Measurements from ENCODE around the gene FRMD4B. TPM values are rescaled to one million over a fixed set of nuclear protein-coding genes. Genes with fewer than 3 reads are reported as not detected.

Gene FRMD4B
- polyA plus RNA-seq, 3 donors, result 38.6 to 48.3 (median 39.2) TPM

DNA sequence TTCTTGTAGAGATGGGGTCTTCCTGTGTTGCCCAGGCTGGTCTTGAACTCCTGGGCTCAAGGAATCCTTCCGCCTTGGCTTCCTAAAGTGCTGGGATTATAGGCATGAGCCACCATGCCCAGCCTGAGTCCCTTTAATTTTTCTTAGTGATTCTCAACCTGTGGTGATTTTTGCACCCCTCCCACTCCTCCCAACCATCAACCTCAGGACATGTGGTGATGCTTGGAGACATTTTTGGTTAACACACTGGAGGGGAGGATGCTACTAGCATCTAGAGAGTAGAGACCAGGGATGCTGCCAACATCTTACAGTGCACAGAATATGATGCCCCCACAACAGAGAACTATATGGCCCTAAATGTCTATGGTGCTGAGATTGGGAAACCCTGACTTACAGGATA is 180.5 kb downstream of the FRMD4B start:
- no peak for DNase-seq

DNA sequence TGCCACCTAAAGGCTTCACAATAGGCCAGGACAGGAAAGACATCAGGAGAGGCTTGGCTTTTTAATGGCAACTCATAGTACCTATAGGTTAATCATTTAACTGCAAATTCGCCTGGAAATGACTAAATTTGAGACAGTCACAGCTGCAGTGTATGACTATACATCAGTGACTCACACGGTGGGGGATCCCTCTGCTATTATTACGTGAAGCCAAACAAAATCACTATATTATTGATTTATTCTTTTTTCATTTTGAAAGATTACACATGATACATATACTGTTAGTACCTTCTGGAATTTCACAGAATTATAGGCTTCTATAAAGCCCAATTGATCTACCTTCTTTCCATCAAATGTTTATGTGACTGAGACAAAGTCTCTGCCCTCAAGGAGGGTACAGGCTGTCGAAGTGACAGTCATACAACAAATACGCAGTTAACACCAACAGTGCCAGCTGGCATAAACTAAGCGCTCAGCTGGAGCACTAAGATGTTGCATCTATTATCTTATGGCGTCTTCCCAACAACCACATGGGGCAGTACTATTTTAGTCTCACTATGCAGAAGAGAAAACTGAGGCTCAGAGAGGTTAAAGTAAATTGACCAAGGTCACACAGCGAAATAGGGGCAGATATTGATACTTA is 181.5 kb downstream of the FRMD4B start:
- DNase-seq, result no peak

DNA sequence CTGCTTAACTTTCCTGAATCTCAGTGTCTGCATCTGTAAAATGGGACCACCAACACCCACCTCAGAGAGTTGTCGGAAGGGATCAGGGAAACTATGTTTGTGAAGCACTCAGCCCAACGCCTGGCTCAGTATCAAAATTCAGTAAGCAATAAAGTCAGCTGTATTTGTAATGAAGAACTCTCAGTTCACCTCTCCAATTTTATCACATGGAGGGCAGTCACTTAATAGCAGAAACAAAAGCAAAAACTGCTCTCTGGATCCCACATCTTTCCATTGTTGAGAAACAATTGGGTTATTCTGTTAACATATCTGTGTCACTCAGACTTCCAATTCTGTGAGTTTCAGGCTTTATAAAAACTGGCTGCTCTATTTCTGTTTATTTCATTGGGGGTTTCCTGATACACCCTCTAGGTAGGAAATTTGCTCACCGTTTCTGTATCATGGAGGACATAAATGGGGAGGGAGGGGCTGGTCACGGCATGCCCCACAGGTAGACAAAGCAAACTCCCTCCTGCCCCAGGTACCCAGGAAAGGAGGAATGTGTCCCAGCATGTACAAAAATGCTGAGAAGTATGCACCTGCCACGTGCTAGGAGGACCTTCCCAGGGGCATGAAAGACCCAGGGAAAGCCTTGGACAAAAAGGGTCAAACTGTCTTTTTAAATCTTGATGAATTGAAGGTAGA is 182.1 kb downstream of the FRMD4B start:
- DNase-seq, result no peak

DNA sequence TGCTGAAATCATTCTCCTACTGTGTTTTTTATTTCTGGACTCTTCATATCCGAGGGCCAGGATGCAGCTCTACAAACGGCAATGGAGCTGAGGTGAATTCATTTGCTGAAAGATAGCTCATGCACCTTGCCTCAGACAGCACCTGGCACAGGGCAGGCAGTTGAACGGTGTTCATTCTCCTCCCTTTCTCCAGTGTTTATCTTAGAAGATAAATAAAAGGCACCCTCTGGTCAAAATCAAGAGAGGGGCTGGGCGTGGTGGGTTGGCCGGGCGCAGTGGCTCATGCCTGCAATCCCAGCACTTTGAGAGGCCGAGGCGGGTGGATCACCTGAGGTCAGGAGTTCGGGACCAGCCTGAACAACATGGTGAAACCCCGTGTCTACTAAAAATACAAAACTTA is 184.2 kb downstream of the FRMD4B start:
- no peak for DNase-seq

DNA sequence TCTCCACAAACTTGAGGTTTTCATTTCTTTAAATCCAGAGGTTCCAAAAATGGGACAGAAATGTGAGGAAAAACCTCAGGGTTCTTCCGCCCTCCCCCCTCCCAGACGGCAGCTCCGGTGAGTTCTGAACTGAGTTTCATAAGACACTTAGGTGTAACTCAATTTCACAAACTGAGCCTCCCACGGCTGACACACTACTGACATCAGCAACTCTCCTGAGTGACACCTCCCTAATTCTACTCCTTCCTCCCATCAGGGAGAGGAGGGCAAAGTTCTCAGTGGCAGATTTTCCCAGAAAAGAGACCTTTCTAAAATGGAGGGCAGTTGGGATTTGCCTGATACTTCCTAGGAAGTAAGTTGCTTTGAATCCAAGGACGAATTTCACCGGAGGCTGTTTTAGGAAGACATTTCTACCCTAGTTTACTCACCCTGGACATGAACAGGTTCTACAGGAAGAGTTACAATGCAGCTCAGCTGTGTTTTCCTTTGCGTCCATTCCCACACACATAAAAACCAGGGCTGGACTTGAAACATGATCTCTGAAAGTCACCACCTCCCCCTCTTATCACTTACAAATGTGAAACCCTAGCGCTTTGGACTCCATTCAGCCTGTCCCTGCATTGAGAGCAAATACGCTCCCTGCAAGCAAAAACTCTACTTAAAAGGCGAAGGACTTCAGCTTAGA is 185.4 kb downstream of the FRMD4B start:
- DNase-seq, result peak; percentile 89

DNA sequence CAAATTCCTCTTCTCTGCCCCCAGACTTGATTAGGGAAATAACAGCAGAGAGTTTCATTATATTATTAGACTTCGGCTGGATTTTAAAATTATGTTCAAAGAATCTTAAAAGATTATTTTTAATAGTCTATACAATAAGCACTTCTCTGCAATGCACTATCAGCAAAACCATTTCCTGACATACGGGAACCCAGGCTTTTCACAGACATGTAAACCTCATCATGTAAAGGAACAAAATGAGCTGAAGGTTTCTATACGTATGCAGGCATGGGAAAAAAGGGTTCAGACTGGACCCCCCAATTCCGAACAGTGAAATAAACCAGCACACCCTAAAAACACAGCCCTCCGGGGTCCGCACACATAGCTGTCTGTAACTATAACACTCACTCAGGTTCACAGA is 185.9 kb downstream of the FRMD4B start:
- DNase-seq, result no peak

DNA sequence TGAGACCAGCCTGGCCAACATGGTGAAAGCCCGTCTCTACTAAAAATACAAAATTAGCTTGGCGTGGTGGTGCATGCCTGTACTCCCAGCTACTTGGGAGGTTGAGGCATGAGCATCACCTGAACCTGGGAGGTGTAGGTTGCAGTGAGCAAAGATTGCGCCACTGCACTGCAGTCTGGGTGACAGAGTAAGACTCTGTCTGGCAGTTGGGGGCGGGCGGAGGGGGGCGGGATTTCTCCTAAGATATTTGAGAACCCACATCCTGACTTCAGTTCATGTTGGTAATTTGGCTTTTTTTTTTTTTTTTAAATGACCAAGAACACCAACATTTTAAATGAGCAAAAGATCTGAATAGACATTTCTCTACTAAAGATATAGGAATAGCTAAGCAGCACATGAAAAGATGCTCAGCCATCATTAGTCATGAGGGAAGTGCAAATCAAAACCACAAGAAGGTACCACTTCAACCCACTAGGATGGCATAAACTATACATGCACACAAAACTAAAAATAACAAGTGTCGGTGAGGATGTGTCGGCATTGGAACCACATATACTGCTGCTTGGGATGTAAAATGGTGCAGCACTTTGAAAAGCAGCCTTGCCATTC is 187.9 kb downstream of the FRMD4B start:
- no peak for DNase-seq

DNA sequence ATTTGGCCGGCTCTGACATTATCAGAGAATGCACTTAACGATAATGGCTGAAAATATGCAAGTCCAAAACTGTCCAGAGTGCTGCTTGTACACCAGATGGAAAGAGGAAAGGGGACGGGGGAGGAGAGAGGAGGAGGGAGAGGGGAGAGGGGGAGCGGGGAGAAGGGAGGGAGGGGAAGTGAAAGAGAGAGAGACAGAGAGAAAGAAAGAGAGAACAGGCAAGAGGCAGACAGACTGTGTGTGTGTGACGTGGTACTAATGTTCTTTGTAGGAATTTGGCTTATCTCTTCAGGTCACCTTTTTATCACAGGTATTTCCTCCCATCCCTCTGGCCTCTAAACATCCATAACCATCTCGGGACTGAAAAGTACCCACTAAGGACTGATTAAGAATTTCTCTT is 188.4 kb downstream of the FRMD4B start:
- no peak for DNase-seq

DNA sequence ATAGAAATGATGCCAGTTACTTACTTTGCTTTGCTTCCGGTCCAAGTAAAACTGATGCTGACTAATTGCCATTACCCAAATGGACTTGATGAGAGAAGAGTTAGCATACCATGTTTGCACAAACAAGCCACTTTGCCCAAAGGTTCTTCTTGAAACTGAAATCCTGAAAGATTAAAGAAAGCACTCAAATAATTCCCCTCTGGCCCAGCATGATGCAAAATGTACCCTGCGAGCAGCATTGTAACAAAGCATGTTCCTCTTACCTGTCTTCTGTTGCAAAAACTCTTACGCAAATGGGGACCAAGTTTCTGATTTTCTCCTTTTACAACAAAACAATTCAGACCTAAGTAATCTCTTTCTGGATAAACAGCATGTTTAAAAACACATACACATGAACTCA is 189.0 kb downstream of the FRMD4B start:
- no peak for DNase-seq

DNA sequence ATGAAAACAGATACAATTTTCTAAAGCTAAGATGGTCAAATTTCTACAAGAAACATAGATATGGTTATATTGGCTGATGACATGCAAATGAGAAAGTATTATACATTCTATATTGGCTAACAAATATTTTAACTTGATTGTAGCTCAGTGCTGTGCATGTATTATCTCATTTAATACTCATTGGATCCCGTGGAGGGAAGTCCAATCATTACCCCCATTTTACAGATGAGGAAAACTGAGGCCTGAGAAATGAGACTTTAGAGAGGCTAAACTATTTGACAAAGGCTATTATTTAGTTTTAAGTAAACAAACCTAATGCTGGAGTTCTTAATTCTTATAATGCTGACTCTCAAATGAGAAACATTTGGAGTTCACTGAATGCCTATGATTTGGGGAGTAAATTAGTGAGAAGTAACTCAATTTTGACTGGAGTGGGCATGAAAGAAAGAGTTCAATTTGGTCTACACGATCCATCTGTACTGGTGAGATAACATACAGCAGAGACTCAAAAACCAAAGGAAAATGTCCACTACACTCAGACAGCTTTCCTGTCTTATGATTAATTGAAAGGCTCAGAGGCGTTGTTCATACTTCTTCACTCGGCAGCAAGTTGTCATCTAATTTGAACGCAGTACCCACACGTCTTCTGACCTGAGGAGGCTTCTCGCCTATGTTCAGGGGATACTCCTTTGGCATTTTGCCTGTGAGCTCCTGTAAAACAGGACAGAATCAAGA is 191.3 kb downstream of the FRMD4B start:
- no peak for DNase-seq

DNA sequence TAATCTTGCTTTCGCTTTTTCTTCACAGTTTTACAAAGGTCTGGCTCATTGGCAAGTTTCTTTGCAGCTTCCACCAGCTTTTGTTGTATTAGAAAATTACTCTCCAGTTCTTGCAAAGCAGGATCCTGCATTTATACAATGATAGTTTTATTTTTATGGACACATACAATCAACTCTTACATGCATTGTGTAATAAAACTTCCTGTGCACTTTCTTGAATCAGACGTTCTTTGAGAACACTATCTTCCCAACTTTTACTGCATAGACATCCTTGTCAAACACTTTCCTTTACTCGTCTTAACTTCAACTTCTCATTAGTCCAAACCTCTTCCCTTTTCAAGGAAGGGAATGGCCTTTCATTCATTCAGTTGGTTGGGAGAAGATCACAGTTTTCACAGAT is 192.1 kb downstream of the FRMD4B start:
- no peak for DNase-seq

DNA sequence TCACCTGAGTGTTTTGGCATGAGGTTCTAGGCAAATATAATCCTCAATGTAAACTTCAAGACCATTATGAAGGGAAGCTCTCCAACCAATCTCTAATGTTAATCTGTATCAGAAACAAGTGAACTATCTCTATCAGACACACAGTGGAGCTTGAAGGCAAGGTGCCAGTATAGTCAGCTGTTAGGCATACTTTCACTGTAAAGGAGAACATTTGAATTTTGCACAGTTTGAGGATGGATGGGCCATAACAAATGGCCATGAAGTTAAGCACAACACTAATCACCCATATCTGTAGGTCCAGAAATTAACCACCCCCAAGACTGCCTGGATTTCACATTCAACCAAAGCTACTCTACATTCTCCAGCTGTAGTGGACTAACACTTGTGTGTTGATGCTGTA is 194.4 kb downstream of the FRMD4B start:
- no peak for DNase-seq

DNA sequence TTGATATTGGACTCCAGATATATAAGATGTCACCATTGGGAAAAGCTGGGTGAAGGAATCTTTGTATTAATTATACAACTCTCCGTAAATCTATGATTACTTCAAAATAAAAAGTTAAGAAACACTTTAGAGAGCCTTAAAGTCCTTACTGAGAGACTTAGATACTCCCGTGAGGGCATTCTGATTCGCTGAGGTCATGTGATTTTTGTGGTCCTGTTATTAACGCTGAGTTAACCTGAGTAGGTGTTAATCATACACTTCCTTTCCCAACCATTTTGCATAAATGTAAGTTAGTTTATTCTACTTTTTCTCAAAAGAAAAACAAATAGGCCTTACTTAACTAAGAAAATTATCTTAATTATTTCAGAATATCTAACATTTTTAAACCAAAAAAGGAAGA is 196.4 kb downstream of the FRMD4B start:
- DNase-seq, result no peak

DNA sequence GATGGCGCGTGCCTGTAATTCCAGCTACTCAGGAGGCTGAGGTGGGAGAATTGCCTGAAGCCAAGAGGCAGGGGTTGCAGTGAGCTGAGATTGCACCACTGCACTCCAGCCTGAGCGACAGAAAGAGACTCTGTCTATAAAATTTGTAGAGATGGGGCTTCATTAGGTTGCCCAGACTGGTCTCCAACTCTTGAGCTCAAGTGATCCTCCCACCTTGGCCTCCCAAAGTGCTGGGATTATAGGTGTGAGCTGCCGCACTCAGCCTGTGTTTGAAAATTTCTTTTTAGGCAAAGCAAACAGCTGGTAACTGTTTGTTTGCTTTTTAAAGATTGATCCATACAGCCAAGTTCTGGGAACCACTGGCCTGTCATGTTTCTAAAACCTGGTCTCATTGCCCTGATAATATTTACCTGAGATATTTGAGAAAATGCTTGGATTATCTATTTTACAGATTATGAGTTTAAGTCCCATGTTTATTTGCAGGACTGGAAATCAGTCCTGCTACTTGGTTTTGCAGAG is 199.3 kb downstream of the FRMD4B start:
- no peak for DNase-seq

DNA sequence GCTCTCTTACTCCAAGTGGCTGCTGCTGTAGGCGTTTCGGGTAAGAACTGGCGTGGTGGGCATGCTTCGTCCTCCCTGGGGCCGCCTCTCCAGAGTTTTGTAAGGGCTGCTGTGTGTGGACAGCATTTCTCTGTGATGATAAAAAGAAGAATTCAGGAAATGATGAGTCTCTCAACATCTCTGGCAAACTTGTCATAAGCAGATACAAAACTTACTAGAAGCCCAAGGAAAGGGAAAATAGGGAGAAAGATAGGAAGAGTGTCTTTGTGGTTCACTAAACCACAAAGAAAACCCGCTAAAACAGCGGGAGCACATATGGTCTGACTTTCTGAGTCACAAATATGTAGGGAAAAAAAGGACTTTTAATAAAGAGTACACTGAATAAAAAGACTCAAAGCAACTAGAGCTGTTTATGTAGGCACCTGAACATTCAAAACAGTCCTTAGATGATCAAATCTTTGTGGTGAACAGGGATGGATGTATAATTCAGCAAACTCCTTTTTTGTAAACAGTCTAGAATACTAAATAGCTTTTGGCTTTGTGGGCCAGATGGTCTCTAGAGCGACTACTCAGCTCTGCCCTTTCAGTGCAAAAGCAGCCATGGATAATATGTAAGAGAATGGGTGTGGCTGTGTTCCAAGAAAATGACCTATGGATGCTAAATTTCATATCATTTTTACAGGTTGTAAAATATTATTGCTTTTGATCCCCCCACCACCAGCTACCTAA is 203.1 kb downstream of the FRMD4B start:
- DNase-seq, result no peak

DNA sequence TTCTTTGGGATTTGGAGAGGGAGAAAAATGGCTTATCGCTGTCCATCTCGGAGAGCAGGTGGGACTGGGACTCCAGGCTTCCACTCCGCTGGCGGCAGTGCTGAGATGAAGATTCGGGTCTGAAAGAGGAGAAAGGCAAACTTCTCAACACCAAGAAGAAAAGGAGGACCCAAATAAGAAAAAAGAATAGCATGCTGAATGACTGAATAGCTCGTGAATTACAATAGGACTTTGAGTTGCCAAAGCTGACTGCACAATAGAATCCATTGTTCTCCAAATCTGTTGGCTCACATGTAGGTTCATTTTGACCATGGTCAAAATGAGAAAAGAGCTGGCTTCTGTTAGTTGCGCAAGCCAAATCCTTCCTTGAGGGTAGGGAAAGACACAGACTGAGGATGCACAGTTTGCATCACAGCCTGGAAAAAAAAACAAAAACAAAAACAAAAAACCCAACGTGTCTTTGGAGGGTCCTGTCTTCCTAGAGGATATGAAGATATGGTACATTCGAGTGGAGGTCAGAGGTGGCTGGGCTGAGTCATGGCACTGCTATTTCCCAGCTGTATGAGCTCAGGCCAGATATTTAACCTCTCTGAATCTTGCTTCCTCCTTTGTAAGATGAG is 204.2 kb downstream of the FRMD4B start:
- DNase-seq, result no peak

DNA sequence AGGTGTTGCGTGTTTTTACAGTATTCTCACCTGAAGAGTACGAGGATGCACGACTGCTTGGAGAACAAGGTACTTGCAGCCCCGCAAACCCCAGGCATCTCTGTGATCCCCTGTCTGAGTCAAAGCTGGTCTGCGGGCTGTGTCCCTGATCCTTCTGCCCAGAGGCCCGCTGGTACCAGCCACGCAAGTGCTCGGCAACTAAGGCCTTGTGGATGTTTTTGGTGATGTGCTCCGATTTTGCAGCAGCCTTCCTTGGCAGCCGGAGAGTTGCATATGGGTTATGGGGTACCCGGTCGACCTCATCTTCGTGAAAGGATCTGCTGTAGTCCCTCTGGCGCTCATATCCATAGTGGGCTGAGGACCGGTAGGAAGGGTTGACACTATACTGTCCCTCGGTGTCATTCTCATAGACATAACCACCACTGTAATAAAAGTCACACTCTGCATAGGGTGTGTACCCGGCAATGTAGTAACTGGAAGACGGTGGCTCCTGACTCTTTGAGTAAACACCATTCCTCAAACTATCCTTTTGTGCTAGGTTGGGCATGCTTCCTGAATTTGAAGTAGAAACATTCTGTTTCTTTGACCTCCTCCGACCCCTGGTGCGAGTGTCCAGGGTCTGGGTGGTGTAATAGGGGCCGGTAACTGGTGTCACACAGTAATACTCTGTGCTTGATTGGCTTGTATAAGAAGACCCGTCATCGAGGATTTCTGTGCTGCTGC is 204.9 kb downstream of the FRMD4B start:
- DNase-seq, result no peak

DNA sequence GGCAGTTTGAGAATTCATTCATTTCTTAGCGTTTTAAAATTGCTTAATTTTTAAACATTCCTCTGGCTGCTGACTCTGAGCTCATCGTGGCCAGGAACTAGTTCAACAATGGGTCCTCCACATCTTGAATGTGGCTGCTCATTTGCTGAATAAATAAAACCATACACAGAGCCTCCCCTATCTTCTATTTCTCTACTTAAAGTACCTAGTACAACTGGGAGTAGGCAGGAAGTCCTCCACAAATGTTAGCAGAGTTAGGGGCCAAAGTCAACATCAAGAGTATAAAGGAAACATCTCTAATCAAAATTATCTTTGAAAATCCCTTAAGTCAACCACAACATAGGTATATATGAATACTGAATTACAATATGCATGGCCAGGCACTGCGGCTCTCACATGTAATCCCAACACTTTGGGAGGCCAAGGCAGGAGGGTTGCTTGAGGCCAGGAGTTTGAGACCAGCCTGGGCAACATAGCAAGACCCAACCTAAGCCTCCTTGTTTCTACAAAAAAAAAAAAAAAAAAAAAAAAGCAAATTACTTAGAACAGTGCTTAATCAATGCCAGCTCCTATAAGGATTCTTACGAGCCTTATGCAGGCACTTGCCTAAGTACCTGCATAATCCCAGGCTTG is 206.0 kb downstream of the FRMD4B start:
- DNase-seq, result no peak

Data from renal pelvis (tissue), 4 donors.